ENCODE data around the gene SPEM3.

GRCh38 chr17:7413346-7413985 lies 15.2 kb upstream of the SPEM3 start:
- TF ChIP-seq, protein P1, sequence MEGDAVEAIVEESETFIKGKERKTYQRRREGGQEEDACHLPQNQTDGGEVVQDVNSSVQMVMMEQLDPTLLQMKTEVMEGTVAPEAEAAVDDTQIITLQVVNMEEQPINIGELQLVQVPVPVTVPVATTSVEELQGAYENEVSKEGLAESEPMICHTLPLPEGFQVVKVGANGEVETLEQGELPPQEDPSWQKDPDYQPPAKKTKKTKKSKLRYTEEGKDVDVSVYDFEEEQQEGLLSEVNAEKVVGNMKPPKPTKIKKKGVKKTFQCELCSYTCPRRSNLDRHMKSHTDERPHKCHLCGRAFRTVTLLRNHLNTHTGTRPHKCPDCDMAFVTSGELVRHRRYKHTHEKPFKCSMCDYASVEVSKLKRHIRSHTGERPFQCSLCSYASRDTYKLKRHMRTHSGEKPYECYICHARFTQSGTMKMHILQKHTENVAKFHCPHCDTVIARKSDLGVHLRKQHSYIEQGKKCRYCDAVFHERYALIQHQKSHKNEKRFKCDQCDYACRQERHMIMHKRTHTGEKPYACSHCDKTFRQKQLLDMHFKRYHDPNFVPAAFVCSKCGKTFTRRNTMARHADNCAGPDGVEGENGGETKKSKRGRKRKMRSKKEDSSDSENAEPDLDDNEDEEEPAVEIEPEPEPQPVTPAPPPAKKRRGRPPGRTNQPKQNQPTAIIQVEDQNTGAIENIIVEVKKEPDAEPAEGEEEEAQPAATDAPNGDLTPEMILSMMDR (IDR thresholded peaks at IDR 0.05), result no peak
- TF ChIP-seq POLR2A (IDR thresholded peaks at IDR 0.05) (no peak), EP300 (IDR thresholded peaks at IDR 0.05) (no peak)
